ENCODE measurements around the gene TRIML1.

- TF ChIP-seq CTCF (IDR thresholded peaks at IDR 0.05) (no peak), POLR2A (IDR thresholded peaks at IDR 0.05) (no peak), EP300 (IDR thresholded peaks at IDR 0.05) (no peak)
Observed at GRCh38 chr4:188146618-188147017, 7.4 kb downstream of the TRIML1 start.
